Sigmoid colon (tissue), 4 donors: Measurements from ENCODE around the gene FBXL13.

Experiments used
- EP300 ChIP-seq, 4 donors: sonication (generic); formaldehyde crosslinking; IDR thresholded peaks; one replicate each; pipeline ENCODE4 v1.6.1; 2017; ENCODE audit warnings: antibody characterized with exemption in 4 of 4
- POLR2A ChIP-seq, 2 donors: fragments of 450-650 bp; IDR thresholded peaks; one replicate each; pipeline ENCODE4 v1.6.1; 2016; ENCODE audit warnings: antibody characterized with exemption in 2 of 2, mild to moderate bottlenecking in 2 of 2, moderate library complexity in 2 of 2
- TF ChIP-seq, protein P1 (sequence below), 4 experiments: fragments of 450-650 bp in 3 of 4; fragments of 200-600 bp in 1 of 4; IDR thresholded peaks; one replicate each; pipeline ENCODE4 v1.5.1; 2016 to 2019; ENCODE audit warnings: antibody characterized with exemption in 4 of 4, mild to moderate bottlenecking in 3 of 4, moderate library complexity in 2 of 4

DNA sequence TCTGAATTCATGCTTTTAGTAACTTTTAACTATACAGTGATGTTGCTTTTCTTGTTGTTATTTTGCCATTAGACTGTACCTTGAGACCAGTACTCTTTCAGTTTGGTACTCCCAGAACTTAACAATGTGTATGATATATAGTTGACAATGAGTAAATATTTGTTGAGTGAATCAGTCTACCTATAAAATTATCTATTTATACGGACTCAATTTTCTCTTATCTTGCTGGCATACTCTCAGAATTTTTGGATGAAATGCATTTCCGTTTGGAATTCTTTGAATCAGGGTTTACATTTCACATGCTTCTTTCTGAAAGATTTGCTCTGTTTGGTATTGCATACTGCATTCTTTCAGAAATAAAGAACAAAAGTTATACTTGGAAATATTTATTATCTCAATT, 209.6 kb downstream of the FBXL13 start:
- TF ChIP-seq, protein P1, sequence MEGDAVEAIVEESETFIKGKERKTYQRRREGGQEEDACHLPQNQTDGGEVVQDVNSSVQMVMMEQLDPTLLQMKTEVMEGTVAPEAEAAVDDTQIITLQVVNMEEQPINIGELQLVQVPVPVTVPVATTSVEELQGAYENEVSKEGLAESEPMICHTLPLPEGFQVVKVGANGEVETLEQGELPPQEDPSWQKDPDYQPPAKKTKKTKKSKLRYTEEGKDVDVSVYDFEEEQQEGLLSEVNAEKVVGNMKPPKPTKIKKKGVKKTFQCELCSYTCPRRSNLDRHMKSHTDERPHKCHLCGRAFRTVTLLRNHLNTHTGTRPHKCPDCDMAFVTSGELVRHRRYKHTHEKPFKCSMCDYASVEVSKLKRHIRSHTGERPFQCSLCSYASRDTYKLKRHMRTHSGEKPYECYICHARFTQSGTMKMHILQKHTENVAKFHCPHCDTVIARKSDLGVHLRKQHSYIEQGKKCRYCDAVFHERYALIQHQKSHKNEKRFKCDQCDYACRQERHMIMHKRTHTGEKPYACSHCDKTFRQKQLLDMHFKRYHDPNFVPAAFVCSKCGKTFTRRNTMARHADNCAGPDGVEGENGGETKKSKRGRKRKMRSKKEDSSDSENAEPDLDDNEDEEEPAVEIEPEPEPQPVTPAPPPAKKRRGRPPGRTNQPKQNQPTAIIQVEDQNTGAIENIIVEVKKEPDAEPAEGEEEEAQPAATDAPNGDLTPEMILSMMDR (IDR thresholded peaks at IDR 0.05) = no peak
- no peak for TF ChIP-seq EP300 (IDR thresholded peaks at IDR 0.05)
- TF ChIP-seq POLR2A (IDR thresholded peaks at IDR 0.05) = no peak
